GM15510 (cell line): ENCODE data around the gene PLS1.

ENCODE experiments used
- POLR2A ChIP-seq: IDR thresholded peaks from 3 replicates; pipeline ENCODE4 v1.6.1; 2011; ENCODE audit warnings: borderline replicate concordance; ENCODE audit not compliant: insufficient read length; ENCODE audit errors: extremely low read depth

PLS1 gene

GRCh38 chr3:142706321-142707127 is 110.3 kb downstream of the PLS1 start:
- no peak for TF ChIP-seq POLR2A

GRCh38 chr3:142709207-142709606 is 113.0 kb downstream of the PLS1 start:
- TF ChIP-seq POLR2A = no peak

GRCh38 chr3:142716102-142716501 is 119.9 kb downstream of the PLS1 start:
- no peak for TF ChIP-seq POLR2A

GRCh38 chr3:142723665-142723967 is 127.4 kb downstream of the PLS1 start:
- no peak for TF ChIP-seq POLR2A

GRCh38 chr3:142723968-142724681 is 127.9 kb downstream of the PLS1 start, which contains the start of gene TRPC1:
TSS of gene TRPC1 (plus strand) at chr3:142724034. CDS start at chr3:142724560, 526 bp downstream.
- peak; percentile 49 for TF ChIP-seq POLR2A

- no peak for TF ChIP-seq POLR2A
These were observed 128.6 kb downstream of the PLS1 start for GRCh38 chr3:142724682-142725356.

- TF ChIP-seq POLR2A = no peak
These were observed 129.2 kb downstream of the PLS1 start for GRCh38 chr3:142725357-142725739.

GRCh38 chr3:142726017-142726416 is 129.8 kb downstream of the PLS1 start:
- TF ChIP-seq POLR2A = no peak

- no peak for TF ChIP-seq POLR2A
These were observed 135.9 kb downstream of the PLS1 start for GRCh38 chr3:142732066-142732465.

GRCh38 chr3:142734834-142735233 is 138.6 kb downstream of the PLS1 start:
- TF ChIP-seq POLR2A = no peak

GRCh38 chr3:142735462-142735861 is 139.3 kb downstream of the PLS1 start:
- no peak for TF ChIP-seq POLR2A

GRCh38 chr3:142738396-142738795 is 142.2 kb downstream of the PLS1 start:
- TF ChIP-seq POLR2A = no peak

- TF ChIP-seq POLR2A = no peak
These were observed 150.5 kb downstream of the PLS1 start for GRCh38 chr3:142746646-142747045.

GRCh38 chr3:142754494-142754893 is 158.3 kb downstream of the PLS1 start:
- TF ChIP-seq POLR2A = no peak
